Activated CD8-positive, alpha-beta T cell treated with anti-CD3 and anti-CD28 coated beads, Interleukin-2, amount 10 ng/mL, durations not matched to agents 7 days and 5 days (primary cell): Measurements from ENCODE around the gene OR4C46. TPM values are rescaled to one million over a fixed set of nuclear protein-coding genes. Genes with fewer than 3 reads are reported as not detected.
"Not testable (repeated sequence)": the region's sequence is repeated elsewhere in the genome, so short reads cannot be mapped to it uniquely, and the experiment has no call there.

Source experiments
- ATAC-seq: fragments of 150-1000 bp; cut with Tn5 transposase; one replicate; pipeline ENCODE4 v1.10.0; 2021; ENCODE audit warnings: moderate library complexity
- CTCF ChIA-PET: fragments of 350-600 bp; sonication (Branson Sonifier 250); formaldehyde crosslinking; loops from one replicate; lab custom pipeline; 2021; ENCODE audit warnings: antibody characterized with exemption; lab: Charles Lee
- POLR2A ChIA-PET: fragments of 350-600 bp; sonication (Branson Sonifier 250); formaldehyde crosslinking; loops from one replicate; lab custom pipeline; 2021; ENCODE audit warnings: antibody characterized with exemption; lab: Charles Lee
- DNase-seq: peaks from one replicate; pipeline ENCODE4 v3.0.0-alpha.2; 2020
- H3K27ac Mint-ChIP-seq: one replicate; pipeline ENCODE4 v1.8.0; 2021; ENCODE audit warnings: mild to moderate bottlenecking, mixed read lengths
- H3K27me3 Mint-ChIP-seq: one replicate; pipeline ENCODE4 v1.8.0; 2021; ENCODE audit warnings: low read depth, mixed read lengths
- H3K36me3 Mint-ChIP-seq: one replicate; pipeline ENCODE4 v1.8.0; 2021; ENCODE audit warnings: low read depth, mixed read lengths
- H3K4me1 Mint-ChIP-seq: one replicate; pipeline ENCODE4 v1.8.0; 2021; ENCODE audit warnings: low read depth, mixed read lengths
- H3K4me3 Mint-ChIP-seq: one replicate; pipeline ENCODE4 v1.8.0; 2021; ENCODE audit warnings: mild to moderate bottlenecking, mixed read lengths
- H3K9me3 Mint-ChIP-seq: one replicate; pipeline ENCODE4 v1.8.0; 2022; ENCODE audit warnings: mixed read lengths; ENCODE audit not compliant: insufficient read depth
- total RNA-seq, 2 experiments: library from RNA; stranded (reverse); gene quantifications; one replicate each; pipeline ENCODE4 v1.2.3, GENCODE V29; 2021

OR4C46 gene
- total RNA-seq, result not detected

DNA sequence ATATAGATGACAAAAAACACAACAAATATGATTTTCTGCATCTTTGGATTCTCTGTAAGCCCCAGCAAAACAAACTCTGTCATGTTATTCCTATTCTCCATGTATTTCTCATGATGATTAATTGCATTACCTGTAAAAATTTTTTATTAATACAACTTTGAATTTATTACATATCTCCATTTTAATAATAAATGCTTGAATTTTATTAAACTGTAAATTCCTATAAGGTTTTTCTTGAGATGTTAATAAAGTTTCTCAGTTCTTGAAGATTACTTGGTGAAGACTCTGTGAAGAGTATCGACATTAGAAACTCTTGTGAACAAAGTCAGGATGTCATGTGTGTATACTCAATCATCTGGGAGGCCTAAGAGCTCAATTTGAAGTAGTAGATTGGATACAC lies at the start of gene OR4C46:
OR4C46 (minus strand) TSS at position 101 of the 400 bp plus-strand sequence; CDS start at position 101, 0 bp downstream.
- H3K36me3 Mint-ChIP-seq, result no peaks in the 10 kb centered on the region
- no peak for ATAC-seq
- H3K27me3 Mint-ChIP-seq, result no peaks in the 10 kb centered on the region
- H3K4me1 Mint-ChIP-seq, result no peaks in the 10 kb centered on the region
- ChIA-PET CTCF (no interaction called here), POLR2A (no interaction called here)
- no peak within 1 kb of the TSS for H3K4me3 Mint-ChIP-seq
- H3K27ac Mint-ChIP-seq, result no peak within 1 kb of the TSS
- H3K9me3 Mint-ChIP-seq, result peaks cover 36% of the 10 kb centered on the region
- DNase-seq, result no peak

DNA sequence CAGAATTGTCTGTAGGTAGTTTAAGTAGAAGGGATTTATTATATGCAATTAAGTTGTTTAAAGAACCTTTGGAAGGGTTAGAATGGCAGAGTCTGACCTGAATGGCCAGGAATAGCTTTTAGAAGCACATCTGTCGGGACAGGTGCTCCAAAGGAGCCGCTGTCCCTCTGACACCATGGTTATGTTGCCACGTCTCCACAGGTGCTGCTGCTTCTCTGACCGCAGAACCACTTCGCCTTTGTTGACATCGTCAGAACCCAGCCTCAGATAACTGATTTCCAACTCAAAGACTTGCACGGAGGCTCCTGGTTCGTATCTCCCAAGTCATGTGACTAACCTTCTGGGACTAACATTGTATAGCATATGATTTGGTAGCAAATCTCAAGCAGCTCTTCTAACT lies 41.8 kb upstream of the OR4C46 start:
- H3K27ac Mint-ChIP-seq, H3K4me3 Mint-ChIP-seq, DNase-seq, ATAC-seq, CTCF ChIA-PET, H3K36me3 Mint-ChIP-seq, H3K27me3 Mint-ChIP-seq, H3K4me1 Mint-ChIP-seq, POLR2A ChIA-PET: not testable (repeated sequence)
- peaks cover 21% of the 10 kb centered on the region for H3K9me3 Mint-ChIP-seq

DNA sequence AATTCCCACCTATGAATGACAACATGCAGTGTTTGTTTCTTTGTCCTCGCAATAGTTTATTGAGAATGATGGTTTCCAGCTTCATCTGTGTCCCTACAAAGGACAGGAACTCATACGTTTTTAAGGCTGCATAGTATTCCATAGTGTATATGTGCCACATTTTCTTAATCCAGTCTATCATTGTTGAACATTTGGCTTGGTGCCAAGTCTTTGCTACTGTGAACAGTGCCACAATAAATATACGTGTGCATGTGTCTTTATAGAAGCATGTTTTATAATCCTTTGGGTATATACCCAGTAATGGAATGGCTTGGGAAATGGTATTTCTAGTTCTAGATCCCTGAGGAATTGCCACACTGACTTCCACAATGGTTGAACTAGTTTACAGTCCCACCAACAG lies 42.4 kb downstream of the OR4C46 start:
- POLR2A ChIA-PET, DNase-seq, ATAC-seq, H3K27ac Mint-ChIP-seq, H3K4me3 Mint-ChIP-seq, CTCF ChIA-PET, H3K4me1 Mint-ChIP-seq, H3K27me3 Mint-ChIP-seq, H3K36me3 Mint-ChIP-seq: not testable (repeated sequence)
- H3K9me3 Mint-ChIP-seq, result peaks cover 47% of the 10 kb centered on the region

DNA sequence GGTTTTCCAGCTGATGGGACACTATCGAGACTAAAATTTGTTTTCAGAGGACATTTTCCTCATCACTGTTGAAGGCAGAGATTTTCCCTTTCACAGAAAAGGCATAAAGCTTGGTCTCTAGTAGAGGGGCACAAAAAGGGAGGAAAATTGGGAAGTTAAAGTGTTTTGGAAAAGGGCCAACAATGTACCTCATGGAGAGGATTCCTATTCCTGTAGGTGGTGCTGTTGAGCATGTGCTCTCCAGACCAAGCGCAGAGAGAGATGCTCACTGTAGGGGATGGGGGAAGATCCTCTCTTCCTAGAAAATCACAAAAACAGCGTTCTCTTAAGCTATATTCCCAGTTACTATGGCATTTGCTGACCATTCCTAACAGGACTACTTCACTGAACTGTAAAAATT lies 44.9 kb downstream of the OR4C46 start:
- ATAC-seq (no peak), DNase-seq (no peak)
- ChIA-PET CTCF (no interaction called here), POLR2A (no interaction called here)
- Mint-ChIP-seq H3K4me1 (no peaks in the 10 kb centered on the region), H3K27me3 (no peaks in the 10 kb centered on the region), H3K9me3 (peaks cover 38% of the 10 kb centered on the region), H3K36me3 (no peaks in the 10 kb centered on the region), H3K4me3 (no peak overlapping the region), H3K27ac (no peak overlapping the region)

DNA sequence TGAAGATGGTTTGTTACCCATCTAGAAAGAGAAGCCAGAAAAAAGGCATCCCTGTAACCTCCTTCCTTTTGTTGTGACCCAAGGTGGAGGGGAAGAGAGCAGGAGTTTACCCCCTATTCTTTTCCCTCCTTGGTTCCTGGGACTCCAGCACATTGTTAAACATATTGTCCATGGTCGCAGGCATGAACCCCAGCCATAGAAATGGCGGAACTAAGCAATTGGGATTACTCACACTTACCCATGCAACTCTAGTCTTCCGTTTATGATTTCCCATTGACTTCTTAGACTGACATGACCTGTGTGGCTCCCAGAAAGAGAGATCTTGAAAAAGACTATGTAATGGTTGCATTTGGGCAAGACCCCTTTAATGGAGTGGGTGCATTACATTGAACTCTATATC lies 45.4 kb downstream of the OR4C46 start:
- no peak overlapping the region for H3K27ac Mint-ChIP-seq
- ChIA-PET CTCF (no interaction called here), POLR2A (no interaction called here)
- no peaks in the 10 kb centered on the region for H3K36me3 Mint-ChIP-seq
- H3K4me1 Mint-ChIP-seq, result no peaks in the 10 kb centered on the region
- H3K4me3 Mint-ChIP-seq, result no peak overlapping the region
- ATAC-seq, result no peak
- no peaks in the 10 kb centered on the region for H3K27me3 Mint-ChIP-seq
- DNase-seq, result no peak
- H3K9me3 Mint-ChIP-seq, result peaks cover 38% of the 10 kb centered on the region

Other genes starting within 250 kb of the OR4C46 start
- not detected for gene OR4A5, start 102.8 kb upstream of the OR4C46 start, total RNA-seq